GM23338 (cell line): ENCODE measurements around the gene COL1A2. TPM values are rescaled to one million over a fixed set of nuclear protein-coding genes. Genes with fewer than 3 reads are reported as not detected.

Experiments
- ATAC-seq: fragments of 200-7000 bp; cut with Tn5 transposase; 3 replicates; pipeline ENCODE4 v1.9.1; 2020
- DNase-seq: peaks from one replicate; pipeline ENCODE4 v3.0.0-alpha.2; 2015; ENCODE audit warnings: low spot score
- H2AFZ ChIP-seq: fragments of 200-600 bp; sonication (generic); 2 replicates; pipeline ENCODE4 v1.8.0; 2016; ENCODE audit warnings: antibody characterized with exemption, mild to moderate bottlenecking, moderate library complexity
- H3F3A ChIP-seq: fragments of 200-600 bp; sonication (generic); replicated peaks from 2 replicates; pipeline ENCODE4 v1.8.0; 2017; ENCODE audit warnings: antibody characterized with exemption, mixed run types, low read depth
- H3K27ac ChIP-seq: fragments of 200-600 bp; sonication (generic); 2 replicates; pipeline ENCODE4 v1.6.1; 2016; ENCODE audit warnings: low read depth
- H3K27me3 ChIP-seq: fragments of 200-600 bp; sonication (generic); 2 replicates; pipeline ENCODE4 v1.8.0; 2016; ENCODE audit warnings: mild to moderate bottlenecking, mixed run types, moderate library complexity; ENCODE audit not compliant: insufficient read depth
- H3K36me3 ChIP-seq: fragments of 200-600 bp; sonication (generic); 2 replicates; pipeline ENCODE4 v1.8.0; 2016; ENCODE audit warnings: mild to moderate bottlenecking; ENCODE audit not compliant: insufficient read depth
- H3K4me1 ChIP-seq: fragments of 200-600 bp; sonication (generic); 2 replicates; pipeline ENCODE4 v1.8.0; 2016; ENCODE audit warnings: mild to moderate bottlenecking, moderate library complexity; ENCODE audit not compliant: insufficient read depth
- H3K4me2 ChIP-seq: fragments of 200-600 bp; sonication (generic); 2 replicates; pipeline ENCODE4 v1.7.1; 2017; ENCODE audit warnings: mixed run types
- H3K4me3 ChIP-seq: fragments of 200-600 bp; sonication (generic); 2 replicates; pipeline ENCODE4 v1.6.1; 2016; ENCODE audit warnings: mixed run types
- H3K79me2 ChIP-seq: fragments of 200-600 bp; sonication (generic); replicated peaks from 2 replicates; pipeline ENCODE4 v1.8.0; 2017; ENCODE audit warnings: mild to moderate bottlenecking; ENCODE audit not compliant: insufficient read depth
- H3K9me2 ChIP-seq: fragments of 200-600 bp; sonication (generic); 2 replicates; pipeline ENCODE4 v1.8.0; 2017; ENCODE audit not compliant: insufficient read depth
- H4K20me1 ChIP-seq: fragments of 200-600 bp; sonication (generic); replicated peaks from 2 replicates; pipeline ENCODE4 v1.8.0; 2017; ENCODE audit warnings: mild to moderate bottlenecking; ENCODE audit not compliant: insufficient read depth
- H3K27ac Mint-ChIP-seq: 2 replicates; pipeline ENCODE4 v1.8.0; 2020; ENCODE audit warnings: inconsistent platforms, mild to moderate bottlenecking, moderate library complexity, mixed read lengths
- H3K27me3 Mint-ChIP-seq: 3 replicates; pipeline ENCODE4 v1.8.0; 2022; ENCODE audit warnings: low read depth, mild to moderate bottlenecking, moderate library complexity, mixed read lengths, inconsistent platforms; ENCODE audit not compliant: insufficient read depth, poor library complexity
- H3K36me3 Mint-ChIP-seq: 3 replicates; pipeline ENCODE4 v1.8.0; 2021; ENCODE audit warnings: low read depth, mild to moderate bottlenecking, inconsistent platforms, moderate library complexity, mixed read lengths
- H3K4me1 Mint-ChIP-seq: 3 replicates; pipeline ENCODE4 v1.8.0; 2020; ENCODE audit warnings: mild to moderate bottlenecking, inconsistent platforms, mixed read lengths
- H3K4me3 Mint-ChIP-seq: 3 replicates; pipeline ENCODE4 v1.8.0; 2021; ENCODE audit warnings: moderate library complexity, mild to moderate bottlenecking, inconsistent platforms, mixed read lengths
- H3K9me3 Mint-ChIP-seq: 3 replicates; pipeline ENCODE4 v1.8.0; 2020; ENCODE audit warnings: moderate library complexity, mild to moderate bottlenecking, inconsistent platforms, mixed read lengths
- CREB1 ChIP-seq: fragments of 250-450 bp; sonication (Bioruptor Pico); IDR thresholded peaks from 2 replicates; pipeline ENCODE4 v1.5.0; 2020; ENCODE audit warnings: low read depth, mild to moderate bottlenecking, moderate library complexity
- CTCF ChIP-seq, 2 experiments: fragments of 200-600 bp in 1 of 2; sonication (generic) in 1 of 2; conservative IDR thresholded peaks; 2 replicates each; pipeline versions ENCODE4 v1.5.1 to v1.6.1; 2016 to 2017; ENCODE audit warnings: antibody characterized with exemption in 2 of 2, low read depth in 2 of 2, mild to moderate bottlenecking in 2 of 2, moderate library complexity in 1 of 2
- ETS1 ChIP-seq: IDR thresholded peaks from 2 replicates; pipeline ENCODE4 v1.6.1; 2016; ENCODE audit warnings: antibody characterized with exemption
- EZH2 ChIP-seq: fragments of 200-600 bp; sonication (generic); IDR thresholded peaks from one replicate; pipeline ENCODE4 v1.8.0; 2017; ENCODE audit warnings: antibody characterized with exemption, mild to moderate bottlenecking, low read depth; ENCODE audit not compliant: unreplicated experiment
- EZH2phosphoT487 ChIP-seq: fragments of 200-600 bp; sonication (generic); IDR thresholded peaks from one replicate; pipeline ENCODE4 v1.8.1; 2018; ENCODE audit warnings: antibody characterized with exemption; ENCODE audit not compliant: unreplicated experiment
- JUNB ChIP-seq: IDR thresholded peaks from one replicate; pipeline ENCODE4 v1.6.1; 2016; ENCODE audit warnings: antibody characterized with exemption; ENCODE audit not compliant: unreplicated experiment
- NANOG ChIP-seq: IDR thresholded peaks from 2 replicates; pipeline ENCODE4 v1.6.1; 2016; ENCODE audit warnings: antibody characterized with exemption, borderline replicate concordance
- POLR2AphosphoS5 ChIP-seq: IDR thresholded peaks from 2 replicates; pipeline ENCODE4 v1.6.1; 2016; ENCODE audit warnings: antibody characterized with exemption, low read depth
- STAT1 ChIP-seq: IDR thresholded peaks from one replicate; pipeline ENCODE4 v1.6.1; 2016; ENCODE audit warnings: antibody characterized with exemption; ENCODE audit not compliant: unreplicated experiment
- ZNF114 ChIP-seq: fragments of 250-450 bp; sonication (Bioruptor Pico); IDR thresholded peaks from 2 replicates; pipeline ENCODE4 v1.5.0; 2020; ENCODE audit warnings: mild to moderate bottlenecking, moderate library complexity
- ZNF331 ChIP-seq: fragments of 250-450 bp; sonication (Bioruptor Pico); IDR thresholded peaks from 2 replicates; pipeline ENCODE4 v1.5.0; 2020; ENCODE audit warnings: low read depth, mild to moderate bottlenecking, moderate library complexity
- polyA plus RNA-seq: library from polyadenylated mRNA; unstranded; fragments of >200 nt; fragmentation: Nextera tagmentation; extraction: Ambion mirVana; gene quantifications from 2 replicates; pipeline ENCODE4 v1.2.1, GENCODE V29; 2016
- total RNA-seq: library from RNA; depleted of rRNA; stranded (reverse); fragments of >200 nt; shearing (Covaris generic); gene quantifications from 2 replicates; pipeline ENCODE4 v1.2.3, GENCODE V29; 2014
- TF ChIP-seq, protein P1 (sequence below): IDR thresholded peaks from one replicate; pipeline ENCODE4 v1.6.1; 2018; ENCODE audit warnings: antibody characterized with exemption; ENCODE audit not compliant: unreplicated experiment

Gene COL1A2
- total and polyA plus RNA-seq, 2 experiments from 2014 or later = 32.0 to 67.0 TPM

GRCh38 chr7:94351703-94352102, 43.0 kb upstream of the COL1A2 start (continued):
- TF ChIP-seq ETS1 (no peak), EZH2 (no peak), NANOG (no peak), EZH2phosphoT487 (no peak), CTCF (conservative IDR thresholded peaks at IDR 0.05; ENCODE audit: low read depth in 2 of 2) (no peak), STAT1 (no peak), ZNF331 (CRISPR knock-in tag) (no peak)

DNA sequence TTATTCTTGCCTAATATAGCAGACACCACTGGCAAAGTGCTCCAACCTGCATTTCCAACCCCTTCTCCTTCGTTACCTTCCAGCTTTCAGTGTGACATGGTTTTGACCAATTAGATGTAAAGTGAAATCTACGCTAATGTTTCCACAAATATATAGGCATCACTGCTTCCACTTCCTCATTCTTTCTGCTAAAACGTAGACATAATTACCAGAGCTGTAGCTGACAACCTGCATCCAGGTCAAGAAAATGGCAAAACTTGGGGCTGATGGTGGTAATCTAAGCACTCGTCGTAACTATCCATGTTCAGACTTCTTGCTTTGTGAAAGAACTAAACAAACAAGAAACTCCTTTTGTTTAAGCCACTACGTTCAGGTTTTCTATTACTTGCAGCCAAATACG, 41.8 kb upstream of the COL1A2 start:
- Histone ChIP-seq H3K79me2 (no peaks in the 10 kb centered on the region), H3K9me2 (no peaks in the 10 kb centered on the region), H3K27ac (no peak overlapping the region), H3K27me3 (no peaks in the 10 kb centered on the region), H4K20me1 (no peaks in the 10 kb centered on the region), H3K4me3 (no peak overlapping the region), H2AFZ (0 out of 2 replicates have a peak overlapping the region, but pooled peaks have one; percentile 28), H3F3A (no peaks in the 10 kb centered on the region), H3K36me3 (no peaks in the 10 kb centered on the region), H3K4me2 (no peak overlapping the region), H3K4me1 (peaks cover 6% of the 10 kb centered on the region; the same call in 1 of the 2 replicates)
- H3K9me3 Mint-ChIP-seq = no peaks in the 10 kb centered on the region
- DNase-seq (no peak), ATAC-seq (no peak)
- no peak overlapping the region for H3K4me3 Mint-ChIP-seq
- peaks cover 10% of the 10 kb centered on the region; the same call in 2 of the 3 replicates for H3K4me1 Mint-ChIP-seq
- H3K27me3 Mint-ChIP-seq = no peaks in the 10 kb centered on the region
- TF ChIP-seq EZH2 (no peak), CTCF (conservative IDR thresholded peaks at IDR 0.05; ENCODE audit: low read depth in 2 of 2) (no peak), STAT1 (no peak), EZH2phosphoT487 (no peak), ETS1 (no peak), POLR2AphosphoS5 (no peak), ZNF331 (CRISPR knock-in tag) (no peak), ZNF114 (CRISPR knock-in tag) (no peak), JUNB (no peak), CREB1 (CRISPR knock-in tag) (no peak)
- TF ChIP-seq, protein P1, sequence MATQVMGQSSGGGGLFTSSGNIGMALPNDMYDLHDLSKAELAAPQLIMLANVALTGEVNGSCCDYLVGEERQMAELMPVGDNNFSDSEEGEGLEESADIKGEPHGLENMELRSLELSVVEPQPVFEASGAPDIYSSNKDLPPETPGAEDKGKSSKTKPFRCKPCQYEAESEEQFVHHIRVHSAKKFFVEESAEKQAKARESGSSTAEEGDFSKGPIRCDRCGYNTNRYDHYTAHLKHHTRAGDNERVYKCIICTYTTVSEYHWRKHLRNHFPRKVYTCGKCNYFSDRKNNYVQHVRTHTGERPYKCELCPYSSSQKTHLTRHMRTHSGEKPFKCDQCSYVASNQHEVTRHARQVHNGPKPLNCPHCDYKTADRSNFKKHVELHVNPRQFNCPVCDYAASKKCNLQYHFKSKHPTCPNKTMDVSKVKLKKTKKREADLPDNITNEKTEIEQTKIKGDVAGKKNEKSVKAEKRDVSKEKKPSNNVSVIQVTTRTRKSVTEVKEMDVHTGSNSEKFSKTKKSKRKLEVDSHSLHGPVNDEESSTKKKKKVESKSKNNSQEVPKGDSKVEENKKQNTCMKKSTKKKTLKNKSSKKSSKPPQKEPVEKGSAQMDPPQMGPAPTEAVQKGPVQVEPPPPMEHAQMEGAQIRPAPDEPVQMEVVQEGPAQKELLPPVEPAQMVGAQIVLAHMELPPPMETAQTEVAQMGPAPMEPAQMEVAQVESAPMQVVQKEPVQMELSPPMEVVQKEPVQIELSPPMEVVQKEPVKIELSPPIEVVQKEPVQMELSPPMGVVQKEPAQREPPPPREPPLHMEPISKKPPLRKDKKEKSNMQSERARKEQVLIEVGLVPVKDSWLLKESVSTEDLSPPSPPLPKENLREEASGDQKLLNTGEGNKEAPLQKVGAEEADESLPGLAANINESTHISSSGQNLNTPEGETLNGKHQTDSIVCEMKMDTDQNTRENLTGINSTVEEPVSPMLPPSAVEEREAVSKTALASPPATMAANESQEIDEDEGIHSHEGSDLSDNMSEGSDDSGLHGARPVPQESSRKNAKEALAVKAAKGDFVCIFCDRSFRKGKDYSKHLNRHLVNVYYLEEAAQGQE = no peak
- H3K36me3 Mint-ChIP-seq = no peaks in the 10 kb centered on the region
- H3K27ac Mint-ChIP-seq = no peak overlapping the region
